ENCODE results near the gene TMCC1. TPM values are rescaled to one million over a fixed set of nuclear protein-coding genes. Genes with fewer than 3 reads are reported as not detected.

The TMCC1 gene
- total RNA-seq, 4 donors from 2014 or later: 4.1 to 21.8 (median 14.5) TPM

DNA sequence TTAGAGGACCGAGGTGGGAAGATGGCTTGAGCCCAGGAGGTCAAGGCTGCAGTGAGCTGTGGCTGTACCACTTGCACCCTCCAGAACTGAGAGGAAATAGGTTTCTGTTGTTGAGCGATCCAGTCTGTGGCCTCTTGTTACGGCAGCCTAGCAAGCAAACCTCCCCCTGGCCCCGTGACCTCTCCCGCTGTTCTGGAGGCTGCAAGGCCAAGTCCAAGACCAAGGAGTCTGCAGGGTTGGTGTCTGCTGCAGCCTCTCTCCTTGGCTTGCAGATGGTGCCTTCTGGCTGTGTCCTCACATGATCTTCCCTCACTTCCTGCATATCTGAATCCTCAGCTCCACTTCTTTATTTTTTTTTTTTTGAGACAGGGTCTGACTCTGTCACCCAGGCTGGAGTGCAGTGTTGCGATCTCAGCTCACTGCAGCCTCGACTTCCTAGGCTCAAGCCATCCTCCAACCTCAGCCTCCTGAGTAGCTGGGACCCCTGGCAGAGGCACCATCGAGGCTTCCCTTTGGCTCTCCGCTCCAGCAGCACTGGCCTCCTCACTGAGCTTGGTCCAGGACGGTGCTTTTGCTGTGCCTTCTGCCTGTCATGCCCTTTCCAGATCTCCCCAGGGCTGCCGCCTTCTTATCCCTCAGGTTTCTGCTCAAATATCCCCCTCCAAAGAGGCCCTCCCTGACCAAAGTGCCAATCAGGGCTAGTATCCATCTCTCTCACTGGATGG lies 269.0 kb downstream of the TMCC1 start:
- in situ Hi-C loops (cut with MboI; ENCODE audit: low pct_ligation_motif_present in 1 of 4, low pct_unique_long_range_greater_than_20kb in 1 of 4, low sequenced_read_pairs in 3 of 4): loop anchor here in 2 of 4 donors (25.0 kb wide), 2 partner anchors 137 to 313 kb away; no protein-coding TSS in a partner anchor
- Histone ChIP-seq H3K27me3 (no peaks in the 10 kb centered on the region), H3K4me1 (peaks cover 28 to 63% (median 46%) of the 10 kb centered on the region in 4 donors), H3K9me3 (no peaks in the 10 kb centered on the region), H3K36me3 (no peaks in the 10 kb centered on the region), H3K27ac (peak overlapping the region; percentile 95 to 100 (median 99)), H3K4me3 (no peak overlapping the region)
- intact Hi-C loops (cut with DNase I; ENCODE audit: low total_unique reads): loop anchor here (10.0 kb wide), 1 partner anchor 310 kb away; no protein-coding TSS in a partner anchor
- 70% methylated on average over 11 of the region's 11 CpGs; no CpG with 5 or more reads in 1 of the 2 donors for WGBS, 2 donors (ENCODE audit: low coverage in 1 of 2)
- no peak for DNase-seq
- no peak for TF ChIP-seq EP300 (IDR thresholded peaks at IDR 0.05; ENCODE audit: low read depth)
- no peak for TF ChIP-seq POLR2AphosphoS5 (IDR thresholded peaks at IDR 0.05)
- no peak for TF ChIP-seq POLR2A (IDR thresholded peaks at IDR 0.05)
- TF ChIP-seq CTCF (IDR thresholded peaks at IDR 0.05): no peak

DNA sequence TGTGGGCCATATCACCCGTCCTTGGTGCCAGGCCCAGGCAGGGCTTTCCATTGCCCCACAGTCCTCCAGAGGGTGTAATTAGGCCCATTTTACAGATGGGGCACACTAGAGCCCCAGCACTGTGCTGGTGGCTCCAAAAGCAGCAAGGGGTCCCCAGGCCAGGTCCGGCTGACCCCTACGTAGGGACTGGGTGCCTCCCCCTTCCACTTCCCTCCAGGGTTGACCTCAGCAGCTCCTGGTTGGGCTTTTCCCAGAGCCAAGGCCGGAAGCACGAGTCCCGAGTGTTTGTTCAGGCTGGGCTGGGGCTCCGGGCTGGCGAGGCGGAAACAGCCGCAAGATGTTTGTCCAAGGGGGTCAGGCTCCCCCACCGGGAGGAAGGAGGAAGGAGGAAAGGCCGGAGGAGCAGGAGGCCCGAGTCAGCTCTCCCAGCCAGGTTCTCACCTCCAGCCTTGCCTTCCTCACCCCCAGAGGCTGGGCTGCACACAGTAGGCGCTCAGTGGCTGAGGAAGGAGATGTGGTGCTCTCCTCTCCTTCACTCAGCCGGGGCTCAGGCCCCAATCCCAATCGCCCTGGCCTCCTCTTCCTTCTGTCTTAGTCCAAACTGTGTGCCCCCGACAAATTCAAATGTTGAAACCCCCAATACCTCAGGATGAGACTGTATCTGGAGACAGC lies 269.9 kb downstream of the TMCC1 start:
- in situ Hi-C loops (cut with MboI; ENCODE audit: low pct_ligation_motif_present in 1 of 4, low pct_unique_long_range_greater_than_20kb in 1 of 4, low sequenced_read_pairs in 3 of 4): no loop called here
- Histone ChIP-seq H3K27me3 (no peaks in the 10 kb centered on the region), H3K4me1 (peaks cover 28 to 66% (median 46%) of the 10 kb centered on the region in 4 donors), H3K36me3 (no peaks in the 10 kb centered on the region), H3K9me3 (no peaks in the 10 kb centered on the region), H3K27ac (peak overlapping the region; percentile 95 to 100 (median 99)), H3K4me3 (no peak overlapping the region)
- peak; percentile 69 for DNase-seq
- TF ChIP-seq CTCF (IDR thresholded peaks at IDR 0.05) (no peak), POLR2AphosphoS5 (IDR thresholded peaks at IDR 0.05) (peak in 2 of 3 donors; percentile 19 to 32)
- intact Hi-C loops (cut with DNase I; ENCODE audit: low total_unique reads): loop anchor here (10.0 kb wide), 1 partner anchor 311 kb away; no protein-coding TSS in a partner anchor
- 49% methylated on average over 16 of the region's 17 CpGs; no CpG with 5 or more reads in 1 of the 2 donors for WGBS, 2 donors (ENCODE audit: low coverage in 1 of 2)

GRCh38 chr3:129622933-129623332 lies 270.6 kb downstream of the TMCC1 start:
- Histone ChIP-seq H3K4me1 (peaks cover 23 to 60% (median 43%) of the 10 kb centered on the region in 4 donors), H3K27ac (peak overlapping the region; percentile 95 to 100 (median 99)), H3K27me3 (no peaks in the 10 kb centered on the region), H3K9me3 (no peaks in the 10 kb centered on the region), H3K4me3 (no peak overlapping the region), H3K36me3 (no peaks in the 10 kb centered on the region)
- TF ChIP-seq EP300 (IDR thresholded peaks at IDR 0.05; ENCODE audit: low read depth): no peak
- TF ChIP-seq POLR2A (IDR thresholded peaks at IDR 0.05): no peak
- no peak for TF ChIP-seq CTCF (IDR thresholded peaks at IDR 0.05)
- no peak for TF ChIP-seq POLR2AphosphoS5 (IDR thresholded peaks at IDR 0.05)
- intact Hi-C loops (cut with DNase I; ENCODE audit: low total_unique reads): loop anchor here (10.0 kb wide), 1 partner anchor 312 kb away; no protein-coding TSS in a partner anchor
- in situ Hi-C loops (cut with MboI; ENCODE audit: low pct_ligation_motif_present in 1 of 4, low pct_unique_long_range_greater_than_20kb in 1 of 4, low sequenced_read_pairs in 3 of 4): no loop called here
- WGBS, 2 donors (ENCODE audit: low coverage in 1 of 2): 89% methylated on average over 10 of the region's 10 CpGs; no CpG with 5 or more reads in 1 of the 2 donors
- no peak for DNase-seq

DNA sequence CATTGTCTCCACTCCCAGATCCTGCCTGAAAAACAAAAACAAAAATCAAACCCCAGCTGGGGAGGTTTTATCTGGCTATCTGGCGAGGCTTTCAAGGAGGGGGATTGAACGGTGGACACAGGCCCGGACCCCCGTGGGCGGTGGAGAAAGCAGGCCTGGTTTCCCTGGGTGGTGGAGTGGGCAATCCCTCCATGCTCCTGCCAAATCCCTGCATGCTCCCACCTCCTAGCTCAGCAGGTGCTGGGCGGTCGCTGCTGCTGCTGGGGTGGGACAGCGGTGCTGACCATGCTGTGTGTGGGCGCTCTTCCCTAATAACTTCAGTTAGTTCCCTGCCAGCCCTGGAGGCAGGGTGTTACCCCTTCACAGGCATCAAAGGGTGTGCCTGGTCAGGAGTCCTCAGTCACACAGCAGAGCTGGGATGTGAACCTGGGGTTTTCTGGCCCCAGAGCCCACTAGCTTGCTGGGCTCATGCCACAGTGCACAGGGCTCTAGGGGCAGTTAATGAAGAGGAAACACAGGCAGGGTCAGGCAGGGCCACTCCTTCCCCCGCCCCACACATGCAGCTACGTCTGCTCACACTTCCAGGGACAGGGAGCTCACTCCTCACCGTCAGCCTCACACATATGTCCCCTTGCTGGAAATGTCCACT lies 271.2 kb downstream of the TMCC1 start:
- Histone ChIP-seq H3K27me3 (no peaks in the 10 kb centered on the region), H3K9me3 (no peaks in the 10 kb centered on the region), H3K4me3 (no peak overlapping the region), H3K4me1 (peaks cover 22 to 54% (median 40%) of the 10 kb centered on the region in 4 donors), H3K27ac (peak overlapping the region in 3 of 4 donors; percentile 95 to 100 (median 98)), H3K36me3 (no peaks in the 10 kb centered on the region)
- in situ Hi-C loops (cut with MboI; ENCODE audit: low pct_ligation_motif_present in 1 of 4, low pct_unique_long_range_greater_than_20kb in 1 of 4, low sequenced_read_pairs in 3 of 4) (no loop called here), intact Hi-C loops (cut with DNase I; ENCODE audit: low total_unique reads) (loop anchor here (10.0 kb wide), 1 partner anchor 312 kb away; no protein-coding TSS in a partner anchor)
- WGBS, 2 donors (ENCODE audit: low coverage in 1 of 2): 50 to 80% methylated on average over 1 to 12 of the region's 12 CpGs
- no peak for DNase-seq
- no peak for TF ChIP-seq POLR2A (IDR thresholded peaks at IDR 0.05)
- no peak for TF ChIP-seq POLR2AphosphoS5 (IDR thresholded peaks at IDR 0.05)
- TF ChIP-seq CTCF (IDR thresholded peaks at IDR 0.05): no peak
- TF ChIP-seq EP300 (IDR thresholded peaks at IDR 0.05; ENCODE audit: low read depth): no peak

All from transverse colon (tissue), 4 donors.